HepG2 (cell line): Measurements from ENCODE around the gene SNAPC4. TPM values are rescaled to one million over a fixed set of nuclear protein-coding genes. Genes with fewer than 3 reads are reported as not detected.

Experiments used
- CCDC6 ChIP-seq: sonication (generic); formaldehyde crosslinking; IDR thresholded peaks from 2 replicates; pipeline ENCODE4 v1.8.1; 2022; ENCODE audit warnings: mild to moderate bottlenecking, missing genetic modification reagents, moderate library complexity
- CHD2 ChIP-seq: IDR thresholded peaks from 2 replicates; pipeline ENCODE4 v1.6.1; 2011; ENCODE audit warnings: low read depth, low read length, improper control_type of control experiment
- ETV6 ChIP-seq: sonication (generic); formaldehyde crosslinking; conservative IDR thresholded peaks from 2 replicates; pipeline ENCODE4 v1.4.0; 2020; ENCODE audit warnings: missing genetic modification reagents
- KMT2B ChIP-seq: IDR thresholded peaks from 2 replicates; pipeline ENCODE4 v1.6.1; 2016; ENCODE audit warnings: missing genetic modification reagents, missing compliant biosample characterization
- MTF2 ChIP-seq: sonication (generic); formaldehyde crosslinking; IDR thresholded peaks from 2 replicates; pipeline ENCODE4 v1.5.0; 2020; ENCODE audit warnings: missing genetic modification reagents, borderline replicate concordance
- PRDM10 ChIP-seq: sonication (generic); formaldehyde crosslinking; IDR thresholded peaks from 2 replicates; pipeline ENCODE4 v1.4.0; 2020; ENCODE audit warnings: low read depth, missing genetic modification reagents
- RBM22 ChIP-seq: fragments of 200-400 bp; formaldehyde crosslinking; optimal IDR thresholded peaks from 2 replicates; pipeline ENCODE3; 2017; ENCODE audit warnings: mild to moderate bottlenecking, low read length, moderate library complexity
- REL ChIP-seq: sonication (generic); formaldehyde crosslinking; conservative IDR thresholded peaks from 2 replicates; pipeline ENCODE4 v1.8.0; 2022; ENCODE audit warnings: mild to moderate bottlenecking, missing genetic modification reagents, moderate library complexity
- RFXANK ChIP-seq: IDR thresholded peaks from 2 replicates; pipeline ENCODE4 v1.6.1; 2016
- RXRB ChIP-seq: IDR thresholded peaks from 2 replicates; pipeline ENCODE4 v1.6.1; 2016; ENCODE audit warnings: borderline replicate concordance, missing genetic modification reagents, missing compliant biosample characterization
- SATB2 ChIP-seq: sonication (generic); formaldehyde crosslinking; IDR thresholded peaks from 2 replicates; pipeline ENCODE4 v1.5.0; 2020; ENCODE audit warnings: missing genetic modification reagents
- ZMAT3 ChIP-seq: sonication (generic); formaldehyde crosslinking; conservative IDR thresholded peaks from 2 replicates; pipeline ENCODE4 v1.7.0; 2021; ENCODE audit warnings: missing genetic modification reagents
- ZNF230 ChIP-seq: sonication (generic); formaldehyde crosslinking; IDR thresholded peaks from 2 replicates; pipeline ENCODE4 v1.4.0; 2020; ENCODE audit warnings: mild to moderate bottlenecking, missing genetic modification reagents
- ZNF263 ChIP-seq: sonication (generic); formaldehyde crosslinking; IDR thresholded peaks from 2 replicates; pipeline ENCODE4 v1.4.0; 2020; ENCODE audit warnings: missing genetic modification reagents
- ZNF350 ChIP-seq: sonication (generic); formaldehyde crosslinking; IDR thresholded peaks from 2 replicates; pipeline ENCODE4 v1.4.0; 2020; ENCODE audit warnings: mild to moderate bottlenecking, low read depth, missing genetic modification reagents, borderline replicate concordance
- ZNF891 ChIP-seq: sonication (generic); formaldehyde crosslinking; IDR thresholded peaks from 2 replicates; pipeline ENCODE4 v1.5.0; 2020; ENCODE audit warnings: mild to moderate bottlenecking, missing genetic modification reagents
- polyA plus RNA-seq, 8 experiments: library from polyadenylated mRNA; depleted of rRNA in 3 of 8; stranded (reverse) in 7 of 8; unstranded in 1 of 8; fragments of >200 nt; fragmentation: Illumina TruSeq in 4 of 8; extraction: Trizol in 4 of 8; gene quantifications; 2 replicates each; pipeline versions ENCODE4 v1.2.1 to v1.2.3, GENCODE V29; 2011 to 2016; ENCODE audit warnings: low read depth in 4 of 8, missing spikeins in 1 of 8, mixed read lengths in 1 of 8; ENCODE audit not compliant: insufficient read depth in 1 of 8
- total RNA-seq, 5 experiments: library from RNA; depleted of rRNA; stranded (reverse); fragments of >200 nt; fragmentation: Illumina TruSeq; extraction: Trizol; gene quantifications; 2 replicates each; pipeline ENCODE4 v1.2.3, GENCODE V29; 2016; ENCODE audit warnings: low read depth in 1 of 5
- TF ChIP-seq, protein P1 (sequence below): sonication (generic); formaldehyde crosslinking; IDR thresholded peaks from 2 replicates; pipeline ENCODE4 v1.8.1; 2022; ENCODE audit warnings: mild to moderate bottlenecking, missing genetic modification reagents
- TF ChIP-seq, protein P2 (sequence below): sonication (generic); formaldehyde crosslinking; IDR thresholded peaks from 2 replicates; pipeline ENCODE4 v1.4.0; 2020; ENCODE audit warnings: missing genetic modification reagents
- TF ChIP-seq, protein P3 (sequence below): sonication (generic); formaldehyde crosslinking; IDR thresholded peaks from 2 replicates; pipeline ENCODE4 v1.5.0; 2020; ENCODE audit warnings: mild to moderate bottlenecking, missing genetic modification reagents
- TF ChIP-seq, protein P4 (sequence below): sonication (generic); formaldehyde crosslinking; IDR thresholded peaks from 2 replicates; pipeline ENCODE4 v1.5.0; 2020; ENCODE audit warnings: missing genetic modification reagents

The SNAPC4 gene
- total and polyA plus RNA-seq, 2 of the 13 experiments (the other 11 are each of a cell fraction or from before 2014, with no cell fraction given) = 2.0 to 6.0 TPM

- TF ChIP-seq, protein P1, sequence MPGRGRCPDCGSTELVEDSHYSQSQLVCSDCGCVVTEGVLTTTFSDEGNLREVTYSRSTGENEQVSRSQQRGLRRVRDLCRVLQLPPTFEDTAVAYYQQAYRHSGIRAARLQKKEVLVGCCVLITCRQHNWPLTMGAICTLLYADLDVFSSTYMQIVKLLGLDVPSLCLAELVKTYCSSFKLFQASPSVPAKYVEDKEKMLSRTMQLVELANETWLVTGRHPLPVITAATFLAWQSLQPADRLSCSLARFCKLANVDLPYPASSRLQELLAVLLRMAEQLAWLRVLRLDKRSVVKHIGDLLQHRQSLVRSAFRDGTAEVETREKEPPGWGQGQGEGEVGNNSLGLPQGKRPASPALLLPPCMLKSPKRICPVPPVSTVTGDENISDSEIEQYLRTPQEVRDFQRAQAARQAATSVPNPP = no peak
- TF ChIP-seq, protein P2, sequence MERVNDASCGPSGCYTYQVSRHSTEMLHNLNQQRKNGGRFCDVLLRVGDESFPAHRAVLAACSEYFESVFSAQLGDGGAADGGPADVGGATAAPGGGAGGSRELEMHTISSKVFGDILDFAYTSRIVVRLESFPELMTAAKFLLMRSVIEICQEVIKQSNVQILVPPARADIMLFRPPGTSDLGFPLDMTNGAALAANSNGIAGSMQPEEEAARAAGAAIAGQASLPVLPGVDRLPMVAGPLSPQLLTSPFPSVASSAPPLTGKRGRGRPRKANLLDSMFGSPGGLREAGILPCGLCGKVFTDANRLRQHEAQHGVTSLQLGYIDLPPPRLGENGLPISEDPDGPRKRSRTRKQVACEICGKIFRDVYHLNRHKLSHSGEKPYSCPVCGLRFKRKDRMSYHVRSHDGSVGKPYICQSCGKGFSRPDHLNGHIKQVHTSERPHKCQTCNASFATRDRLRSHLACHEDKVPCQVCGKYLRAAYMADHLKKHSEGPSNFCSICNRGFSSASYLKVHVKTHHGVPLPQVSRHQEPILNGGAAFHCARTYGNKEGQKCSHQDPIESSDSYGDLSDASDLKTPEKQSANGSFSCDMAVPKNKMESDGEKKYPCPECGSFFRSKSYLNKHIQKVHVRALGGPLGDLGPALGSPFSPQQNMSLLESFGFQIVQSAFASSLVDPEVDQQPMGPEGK = peak; percentile 63
- TF ChIP-seq REL (CRISPR knock-in tag) (0 out of 2 replicates have a peak, but pooled peaks have one; percentile 34), CCDC6 (CRISPR knock-in tag) (no peak), KMT2B (CRISPR knock-in tag) (no peak), SATB2 (CRISPR knock-in tag) (no peak), ETV6 (CRISPR knock-in tag) (no peak), RFXANK (CRISPR knock-in tag) (no peak), RXRB (CRISPR knock-in tag) (no peak), CHD2 (no peak), ZMAT3 (CRISPR knock-in tag) (0 out of 2 replicates have a peak, but pooled peaks have one; percentile 3), PRDM10 (CRISPR knock-in tag) (no peak), RBM22 (no peak), ZNF891 (CRISPR knock-in tag) (no peak), ZNF350 (no peak), MTF2 (no peak), ZNF263 (CRISPR knock-in tag) (peak; percentile 99), ZNF230 (CRISPR knock-in tag) (no peak)
- TF ChIP-seq, protein P3, sequence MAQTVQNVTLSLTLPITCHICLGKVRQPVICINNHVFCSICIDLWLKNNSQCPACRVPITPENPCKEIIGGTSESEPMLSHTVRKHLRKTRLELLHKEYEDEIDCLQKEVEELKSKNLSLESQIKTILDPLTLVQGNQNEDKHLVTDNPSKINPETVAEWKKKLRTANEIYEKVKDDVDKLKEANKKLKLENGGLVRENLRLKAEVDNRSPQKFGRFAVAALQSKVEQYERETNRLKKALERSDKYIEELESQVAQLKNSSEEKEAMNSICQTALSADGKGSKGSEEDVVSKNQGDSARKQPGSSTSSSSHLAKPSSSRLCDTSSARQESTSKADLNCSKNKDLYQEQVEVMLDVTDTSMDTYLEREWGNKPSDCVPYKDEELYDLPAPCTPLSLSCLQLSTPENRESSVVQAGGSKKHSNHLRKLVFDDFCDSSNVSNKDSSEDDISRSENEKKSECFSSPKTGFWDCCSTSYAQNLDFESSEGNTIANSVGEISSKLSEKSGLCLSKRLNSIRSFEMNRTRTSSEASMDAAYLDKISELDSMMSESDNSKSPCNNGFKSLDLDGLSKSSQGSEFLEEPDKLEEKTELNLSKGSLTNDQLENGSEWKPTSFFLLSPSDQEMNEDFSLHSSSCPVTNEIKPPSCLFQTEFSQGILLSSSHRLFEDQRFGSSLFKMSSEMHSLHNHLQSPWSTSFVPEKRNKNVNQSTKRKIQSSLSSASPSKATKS (CRISPR knock-in tag) = no peak
- TF ChIP-seq, protein P4, sequence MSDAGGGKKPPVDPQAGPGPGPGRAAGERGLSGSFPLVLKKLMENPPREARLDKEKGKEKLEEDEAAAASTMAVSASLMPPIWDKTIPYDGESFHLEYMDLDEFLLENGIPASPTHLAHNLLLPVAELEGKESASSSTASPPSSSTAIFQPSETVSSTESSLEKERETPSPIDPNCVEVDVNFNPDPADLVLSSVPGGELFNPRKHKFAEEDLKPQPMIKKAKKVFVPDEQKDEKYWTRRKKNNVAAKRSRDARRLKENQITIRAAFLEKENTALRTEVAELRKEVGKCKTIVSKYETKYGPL (CRISPR knock-in tag) = no peak
Measured at GRCh38 chr9:136373300-136374182, 26.4 kb downstream of the SNAPC4 start, which contains the start of gene CARD9 (continued).
